Neural cell (in vitro differentiated cells): ENCODE data around the gene CRTAP. TPM values are rescaled to one million over a fixed set of nuclear protein-coding genes. Genes with fewer than 3 reads are reported as not detected.

Source experiments
- H2AFZ ChIP-seq: fragments of 200-600, 300-800 bp; sonication (generic), shearing (Covaris generic); 2 replicates; pipeline ENCODE4 v1.6.0; 2014; ENCODE audit warnings: low read depth, mild to moderate bottlenecking, antibody characterized with exemption, low read length, moderate library complexity
- H3F3A ChIP-seq: fragments of 200-600 bp; shearing (Covaris generic); 2 replicates; pipeline ENCODE4 v1.6.1; 2016; ENCODE audit warnings: mild to moderate bottlenecking, moderate library complexity, mixed read lengths, antibody characterized with exemption, low read length; ENCODE audit not compliant: insufficient read depth, poor library complexity, severe bottlenecking
- H3K27ac ChIP-seq: fragments of 200-600, 300-800 bp; sonication (generic), shearing (Covaris generic); 2 replicates; pipeline ENCODE4 v1.5.1; 2014; ENCODE audit warnings: mild to moderate bottlenecking, low read length, moderate library complexity
- H3K27me3 ChIP-seq: fragments of 300-800, 200-600 bp; sonication (generic), shearing (Covaris generic); 2 replicates; pipeline ENCODE4 v1.6.0; 2014; ENCODE audit warnings: mild to moderate bottlenecking, low read depth, low read length, moderate library complexity; ENCODE audit not compliant: insufficient read depth
- H3K36me3 ChIP-seq: fragments of 300-800, 200-600 bp; sonication (generic), shearing (Covaris generic); 2 replicates; pipeline ENCODE4 v1.5.1; 2014; ENCODE audit warnings: mild to moderate bottlenecking, antibody characterized with exemption, low read length, moderate library complexity; ENCODE audit not compliant: insufficient read depth
- H3K4me2 ChIP-seq: fragments of 300-800, 200-600 bp; sonication (generic), shearing (Covaris generic); 2 replicates; pipeline ENCODE4 v1.6.0; 2014; ENCODE audit warnings: mild to moderate bottlenecking, low read length
- H3K4me3 ChIP-seq: fragments of 300-800, 200-600 bp; sonication (generic), shearing (Covaris generic); 2 replicates; pipeline ENCODE4 v1.5.1; 2014; ENCODE audit warnings: mild to moderate bottlenecking, low read length, moderate library complexity
- H3K79me2 ChIP-seq: fragments of 200-600 bp; shearing (Covaris generic); replicated peaks from 2 replicates; pipeline ENCODE4 v1.6.0; 2014; ENCODE audit warnings: mild to moderate bottlenecking, low read length, moderate library complexity; ENCODE audit not compliant: insufficient read depth
- H3K9ac ChIP-seq: fragments of 300-800, 200-600 bp; sonication (generic), shearing (Covaris generic); 2 replicates; pipeline ENCODE4 v1.6.1; 2016; ENCODE audit warnings: mild to moderate bottlenecking, low read length, mixed read lengths
- H3K9me2 ChIP-seq: fragments of 200-600 bp; shearing (Covaris generic); 2 replicates; pipeline ENCODE4 v1.6.1; 2016; ENCODE audit warnings: mild to moderate bottlenecking, low read length, mixed read lengths; ENCODE audit not compliant: insufficient read depth
- H3K9me3 ChIP-seq: fragments of 200-600, 300-800 bp; sonication (generic), shearing (Covaris generic); 2 replicates; pipeline ENCODE4 v1.6.1; 2016; ENCODE audit warnings: mild to moderate bottlenecking, mixed run types, low read length, moderate library complexity, mixed read lengths
- H4K20me1 ChIP-seq: fragments of 200-600 bp; shearing (Covaris generic); 2 replicates; pipeline ENCODE4 v1.6.1; 2016; ENCODE audit warnings: mild to moderate bottlenecking, mixed run types; ENCODE audit not compliant: insufficient read depth
- CTCF ChIP-seq: fragments of 450-650 bp; IDR thresholded peaks from 2 replicates; pipeline ENCODE4 v1.5.1; 2014; ENCODE audit warnings: antibody characterized with exemption, mild to moderate bottlenecking, moderate library complexity; ENCODE audit not compliant: poor library complexity, severe bottlenecking
- EP300 ChIP-seq: fragments of 450-650 bp; conservative IDR thresholded peaks from 2 replicates; pipeline ENCODE4 v1.6.1; 2014; ENCODE audit warnings: antibody characterized with exemption, mild to moderate bottlenecking, moderate library complexity; ENCODE audit not compliant: poor library complexity, severe bottlenecking
- EZH2 ChIP-seq: fragments of 200-600, 300-800 bp; shearing (Covaris generic), sonication (generic); IDR thresholded peaks from 2 replicates; pipeline ENCODE4 v1.6.1; 2014; ENCODE audit warnings: antibody characterized with exemption, low read length, borderline replicate concordance, mild to moderate bottlenecking; ENCODE audit not compliant: insufficient read depth, poor library complexity, severe bottlenecking
- MXI1 ChIP-seq: fragments of 450-650 bp; conservative IDR thresholded peaks from 2 replicates; pipeline ENCODE4 v1.6.1; 2014; ENCODE audit warnings: antibody characterized with exemption, mild to moderate bottlenecking; ENCODE audit not compliant: poor library complexity, severe bottlenecking
- POLR2AphosphoS5 ChIP-seq: IDR thresholded peaks from 2 replicates; pipeline ENCODE4 v1.6.1; 2012
- RAD21 ChIP-seq: fragments of 450-650 bp; conservative IDR thresholded peaks from 2 replicates; pipeline ENCODE4 v1.6.1; 2014; ENCODE audit warnings: antibody characterized with exemption, mild to moderate bottlenecking, moderate library complexity
- SMC3 ChIP-seq: fragments of 450-650 bp; conservative IDR thresholded peaks from 2 replicates; pipeline ENCODE4 v1.6.1; 2014; ENCODE audit warnings: antibody characterized with exemption, mild to moderate bottlenecking, moderate library complexity; ENCODE audit not compliant: poor library complexity
- TAF1 ChIP-seq: IDR thresholded peaks from 2 replicates; pipeline ENCODE4 v1.6.1; 2012; ENCODE audit warnings: low read depth
- polyA plus RNA-seq: library from polyadenylated mRNA; depleted of rRNA; stranded (reverse); fragments of >200 nt; gene quantifications from 2 replicates; pipeline ENCODE4 v1.2.3, GENCODE V29; 2014
- TF ChIP-seq, protein P1 (sequence below): IDR thresholded peaks from 2 replicates; pipeline ENCODE4 v1.6.1; 2012; ENCODE audit warnings: borderline replicate concordance

The CRTAP gene
- polyA plus RNA-seq, 1 donor from 2014 or later = 7.1 TPM

DNA sequence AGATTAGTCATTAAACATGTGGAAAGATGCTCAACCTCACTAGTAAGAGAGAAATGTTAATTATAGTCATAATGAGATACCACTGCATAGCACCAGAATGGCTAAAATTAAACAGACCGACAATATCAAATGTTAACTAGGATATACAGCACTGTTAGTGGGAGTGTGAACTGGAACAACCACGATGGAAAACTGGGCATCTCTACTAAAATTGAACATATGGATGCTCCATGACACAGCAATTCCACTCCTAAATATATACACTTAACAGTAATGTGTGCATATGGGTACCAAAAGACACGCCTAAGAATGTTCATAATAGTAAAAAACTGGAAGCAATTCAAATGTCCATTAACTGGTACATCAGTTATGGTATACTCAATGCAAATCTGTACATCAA is 41.5 kb downstream of the CRTAP start:
- Histone ChIP-seq H3F3A (no peaks in the 10 kb centered on the region), H3K4me3 (no peak overlapping the region), H3K9ac (no peak overlapping the region), H3K27ac (no peak overlapping the region), H3K9me3 (no peaks in the 10 kb centered on the region), H3K9me2 (no peaks in the 10 kb centered on the region), H3K79me2 (no peaks in the 10 kb centered on the region), H3K4me2 (no peak overlapping the region), H4K20me1 (no peaks in the 10 kb centered on the region), H3K36me3 (no peaks in the 10 kb centered on the region), H2AFZ (no peak overlapping the region), H3K27me3 (no peaks in the 10 kb centered on the region)
- TF ChIP-seq EZH2 (no peak), TAF1 (no peak), EP300 (no peak), CTCF (no peak), POLR2AphosphoS5 (no peak), MXI1 (no peak), RAD21 (no peak), SMC3 (no peak)
- TF ChIP-seq, protein P1, sequence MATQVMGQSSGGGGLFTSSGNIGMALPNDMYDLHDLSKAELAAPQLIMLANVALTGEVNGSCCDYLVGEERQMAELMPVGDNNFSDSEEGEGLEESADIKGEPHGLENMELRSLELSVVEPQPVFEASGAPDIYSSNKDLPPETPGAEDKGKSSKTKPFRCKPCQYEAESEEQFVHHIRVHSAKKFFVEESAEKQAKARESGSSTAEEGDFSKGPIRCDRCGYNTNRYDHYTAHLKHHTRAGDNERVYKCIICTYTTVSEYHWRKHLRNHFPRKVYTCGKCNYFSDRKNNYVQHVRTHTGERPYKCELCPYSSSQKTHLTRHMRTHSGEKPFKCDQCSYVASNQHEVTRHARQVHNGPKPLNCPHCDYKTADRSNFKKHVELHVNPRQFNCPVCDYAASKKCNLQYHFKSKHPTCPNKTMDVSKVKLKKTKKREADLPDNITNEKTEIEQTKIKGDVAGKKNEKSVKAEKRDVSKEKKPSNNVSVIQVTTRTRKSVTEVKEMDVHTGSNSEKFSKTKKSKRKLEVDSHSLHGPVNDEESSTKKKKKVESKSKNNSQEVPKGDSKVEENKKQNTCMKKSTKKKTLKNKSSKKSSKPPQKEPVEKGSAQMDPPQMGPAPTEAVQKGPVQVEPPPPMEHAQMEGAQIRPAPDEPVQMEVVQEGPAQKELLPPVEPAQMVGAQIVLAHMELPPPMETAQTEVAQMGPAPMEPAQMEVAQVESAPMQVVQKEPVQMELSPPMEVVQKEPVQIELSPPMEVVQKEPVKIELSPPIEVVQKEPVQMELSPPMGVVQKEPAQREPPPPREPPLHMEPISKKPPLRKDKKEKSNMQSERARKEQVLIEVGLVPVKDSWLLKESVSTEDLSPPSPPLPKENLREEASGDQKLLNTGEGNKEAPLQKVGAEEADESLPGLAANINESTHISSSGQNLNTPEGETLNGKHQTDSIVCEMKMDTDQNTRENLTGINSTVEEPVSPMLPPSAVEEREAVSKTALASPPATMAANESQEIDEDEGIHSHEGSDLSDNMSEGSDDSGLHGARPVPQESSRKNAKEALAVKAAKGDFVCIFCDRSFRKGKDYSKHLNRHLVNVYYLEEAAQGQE = no peak

DNA sequence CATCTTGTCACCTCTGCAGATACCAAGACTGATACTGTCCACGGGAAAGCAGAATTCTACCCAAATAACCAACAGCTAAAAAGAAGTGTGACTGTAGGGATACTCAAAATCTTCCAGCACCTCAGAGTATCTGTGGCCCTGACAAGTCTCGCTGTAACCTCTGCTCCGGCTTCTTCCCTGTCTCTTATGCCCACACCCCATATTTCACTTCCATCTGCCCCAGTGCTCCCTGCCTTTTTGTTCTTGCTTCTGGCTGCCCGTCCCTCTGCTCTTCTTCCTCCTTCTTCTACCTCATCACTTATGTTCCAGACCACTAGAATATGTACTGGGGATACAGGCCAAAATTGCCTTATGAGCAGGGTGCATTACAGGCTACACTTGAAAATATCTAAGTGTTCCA is 45.4 kb downstream of the CRTAP start:
- TF ChIP-seq, protein P1 = no peak
- TF ChIP-seq MXI1 (no peak), EP300 (no peak), EZH2 (no peak), RAD21 (no peak), TAF1 (no peak), POLR2AphosphoS5 (no peak), SMC3 (no peak), CTCF (no peak)
- Histone ChIP-seq H2AFZ (no peak overlapping the region), H3K36me3 (no peaks in the 10 kb centered on the region), H3K4me3 (no peak overlapping the region), H3K9ac (no peak overlapping the region), H3K9me2 (no peaks in the 10 kb centered on the region), H3K4me2 (no peak overlapping the region), H3K27ac (no peak overlapping the region), H3K27me3 (no peaks in the 10 kb centered on the region), H3K9me3 (no peaks in the 10 kb centered on the region), H3K79me2 (no peaks in the 10 kb centered on the region), H4K20me1 (no peaks in the 10 kb centered on the region), H3F3A (no peaks in the 10 kb centered on the region)
